OCI-LY3 (cell line): ENCODE measurements around the gene WARS2.

Source experiments
- CTCF ChIP-seq: fragments of 200-600, 300-600 bp; sonication (generic); IDR thresholded peaks from 2 replicates; pipeline ENCODE4 v1.5.1; 2014; ENCODE audit warnings: antibody characterized with exemption, low read length, low read depth
- EZH2phosphoT487 ChIP-seq: fragments of 200-600 bp; shearing (Covaris generic); IDR thresholded peaks from 2 replicates; pipeline ENCODE4 v1.6.1; 2018; ENCODE audit warnings: antibody characterized with exemption, mixed run types, low read depth

- TF ChIP-seq CTCF: no peak
- TF ChIP-seq EZH2phosphoT487: no peak
These were observed 88.2 kb downstream of the WARS2 start for GRCh38 chr1:119052267-119052666.
